ENCODE measurements around the gene LRRC74A.

- TF ChIP-seq, protein P1, sequence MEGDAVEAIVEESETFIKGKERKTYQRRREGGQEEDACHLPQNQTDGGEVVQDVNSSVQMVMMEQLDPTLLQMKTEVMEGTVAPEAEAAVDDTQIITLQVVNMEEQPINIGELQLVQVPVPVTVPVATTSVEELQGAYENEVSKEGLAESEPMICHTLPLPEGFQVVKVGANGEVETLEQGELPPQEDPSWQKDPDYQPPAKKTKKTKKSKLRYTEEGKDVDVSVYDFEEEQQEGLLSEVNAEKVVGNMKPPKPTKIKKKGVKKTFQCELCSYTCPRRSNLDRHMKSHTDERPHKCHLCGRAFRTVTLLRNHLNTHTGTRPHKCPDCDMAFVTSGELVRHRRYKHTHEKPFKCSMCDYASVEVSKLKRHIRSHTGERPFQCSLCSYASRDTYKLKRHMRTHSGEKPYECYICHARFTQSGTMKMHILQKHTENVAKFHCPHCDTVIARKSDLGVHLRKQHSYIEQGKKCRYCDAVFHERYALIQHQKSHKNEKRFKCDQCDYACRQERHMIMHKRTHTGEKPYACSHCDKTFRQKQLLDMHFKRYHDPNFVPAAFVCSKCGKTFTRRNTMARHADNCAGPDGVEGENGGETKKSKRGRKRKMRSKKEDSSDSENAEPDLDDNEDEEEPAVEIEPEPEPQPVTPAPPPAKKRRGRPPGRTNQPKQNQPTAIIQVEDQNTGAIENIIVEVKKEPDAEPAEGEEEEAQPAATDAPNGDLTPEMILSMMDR (conservative IDR thresholded peaks at IDR 0.05; ENCODE audit: low read length): no peak
- no peak for TF ChIP-seq EZH2phosphoT487 (IDR thresholded peaks at IDR 0.05; ENCODE audit: borderline replicate concordance)
Observed at GRCh38 chr14:76826122-76826521, at the start of gene LRRC74A.

Measured in Loucy (cell line).